ENCODE data around the gene LETM1. TPM values are rescaled to one million over a fixed set of nuclear protein-coding genes. Genes with fewer than 3 reads are reported as not detected.
A peak's percentile ranks its signal among the peaks of the same experiment; 100 is the strongest.

Gene LETM1
- total and polyA plus RNA-seq, 2 of the 13 experiments (the other 11 are each of a cell fraction or from before 2014, with no cell fraction given): 9.7 to 41.6 TPM

DNA sequence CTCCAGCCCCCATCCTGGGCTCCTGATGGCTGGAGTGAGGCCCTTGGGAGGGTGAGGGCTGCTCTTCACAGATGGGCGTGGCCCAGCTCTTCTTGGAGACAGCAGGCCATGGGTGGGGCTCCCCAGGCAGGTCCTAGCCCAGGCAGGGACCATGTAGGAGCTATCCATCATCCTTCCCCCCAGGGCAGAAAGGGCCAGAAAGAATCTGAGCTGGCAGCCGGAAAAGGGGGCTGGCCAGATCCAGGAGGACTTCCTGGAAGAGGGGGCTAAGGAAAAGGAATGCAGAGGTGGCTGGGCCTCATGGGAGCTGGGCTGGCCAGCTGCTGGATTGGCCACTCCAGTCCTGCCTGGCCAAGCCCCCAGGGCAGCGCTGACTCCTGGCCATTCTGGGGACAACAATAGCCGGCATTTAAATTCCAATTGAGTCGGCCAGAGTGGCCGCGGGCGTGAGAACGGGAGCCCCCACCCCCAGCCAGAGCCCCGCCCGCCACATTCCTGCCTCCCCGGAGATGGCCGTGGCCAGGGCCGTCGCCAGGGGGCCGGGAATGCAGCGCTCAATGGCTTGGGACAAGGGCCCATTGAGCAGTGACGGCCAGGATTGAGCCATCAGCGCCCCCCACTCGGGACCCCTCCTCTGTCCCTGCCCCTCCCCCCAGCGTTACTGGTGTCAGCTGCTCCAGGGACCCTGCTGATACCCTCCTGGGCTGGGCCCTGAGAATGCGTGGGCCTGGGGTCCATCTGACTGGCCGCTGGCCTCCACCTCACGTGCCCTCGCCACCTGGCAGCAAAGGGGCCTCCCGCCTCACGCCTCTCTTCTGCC lies 77.9 kb downstream of the LETM1 start (continued):
- TF ChIP-seq EEA1 (CRISPR knock-in tag; IDR thresholded peaks at IDR 0.05; ENCODE audit: borderline replicate concordance): no peak
- TF ChIP-seq ZNF878 (CRISPR knock-in tag; IDR thresholded peaks at IDR 0.05): no peak
- TF ChIP-seq ATF6 (CRISPR knock-in tag; conservative IDR thresholded peaks at IDR 0.05): no peak
- no peak for TF ChIP-seq MYNN (CRISPR knock-in tag; IDR thresholded peaks at IDR 0.05; ENCODE audit: low read depth)
- TF ChIP-seq PLRG1 (conservative IDR thresholded peaks at IDR 0.05): no peak
- no peak for TF ChIP-seq FOXM1 (CRISPR knock-in tag; IDR thresholded peaks at IDR 0.05)
- no peak for TF ChIP-seq GABPA (IDR thresholded peaks at IDR 0.05; ENCODE audit: low read depth, low read length)
- no peak for TF ChIP-seq GABPA (CRISPR knock-in tag; IDR thresholded peaks at IDR 0.05; ENCODE audit: low read depth)
- TF ChIP-seq, protein P1, sequence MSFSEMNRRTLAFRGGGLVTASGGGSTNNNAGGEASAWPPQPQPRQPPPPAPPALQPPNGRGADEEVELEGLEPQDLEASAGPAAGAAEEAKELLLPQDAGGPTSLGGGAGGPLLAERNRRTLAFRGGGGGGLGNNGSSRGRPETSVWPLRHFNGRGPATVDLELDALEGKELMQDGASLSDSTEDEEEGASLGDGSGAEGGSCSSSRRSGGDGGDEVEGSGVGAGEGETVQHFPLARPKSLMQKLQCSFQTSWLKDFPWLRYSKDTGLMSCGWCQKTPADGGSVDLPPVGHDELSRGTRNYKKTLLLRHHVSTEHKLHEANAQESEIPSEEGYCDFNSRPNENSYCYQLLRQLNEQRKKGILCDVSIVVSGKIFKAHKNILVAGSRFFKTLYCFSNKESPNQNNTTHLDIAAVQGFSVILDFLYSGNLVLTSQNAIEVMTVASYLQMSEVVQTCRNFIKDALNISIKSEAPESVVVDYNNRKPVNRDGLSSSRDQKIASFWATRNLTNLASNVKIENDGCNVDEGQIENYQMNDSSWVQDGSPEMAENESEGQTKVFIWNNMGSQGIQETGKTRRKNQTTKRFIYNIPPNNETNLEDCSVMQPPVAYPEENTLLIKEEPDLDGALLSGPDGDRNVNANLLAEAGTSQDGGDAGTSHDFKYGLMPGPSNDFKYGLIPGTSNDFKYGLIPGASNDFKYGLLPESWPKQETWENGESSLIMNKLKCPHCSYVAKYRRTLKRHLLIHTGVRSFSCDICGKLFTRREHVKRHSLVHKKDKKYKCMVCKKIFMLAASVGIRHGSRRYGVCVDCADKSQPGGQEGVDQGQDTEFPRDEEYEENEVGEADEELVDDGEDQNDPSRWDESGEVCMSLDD (CRISPR knock-in tag; IDR thresholded peaks at IDR 0.05; ENCODE audit: borderline replicate concordance): peak; percentile 54; the same call in 1 of the 2 replicates
- no peak for TF ChIP-seq ZNF746 (CRISPR knock-in tag; IDR thresholded peaks at IDR 0.05)
- TF ChIP-seq PHF21A (CRISPR knock-in tag; IDR thresholded peaks at IDR 0.05): peak; percentile 90
- no peak for TF ChIP-seq NCOR1 (IDR thresholded peaks at IDR 0.05; ENCODE audit: borderline replicate concordance, low read length)
- no peak for TF ChIP-seq ZNF251 (CRISPR knock-in tag; IDR thresholded peaks at IDR 0.05)
- TF ChIP-seq ZBTB42 (CRISPR knock-in tag; IDR thresholded peaks at IDR 0.05): no peak
- TF ChIP-seq CCAR2 (optimal IDR thresholded peaks at IDR 0.05; ENCODE audit: low read depth, low read length): peak; percentile 40
- no peak; the same call in 1 of the 2 replicates for TF ChIP-seq NCOA1 (CRISPR knock-in tag; IDR thresholded peaks at IDR 0.05)
- TF ChIP-seq ZBTB34 (CRISPR knock-in tag; IDR thresholded peaks at IDR 0.05): no peak
- no peak for TF ChIP-seq ZNF556 (CRISPR knock-in tag; IDR thresholded peaks at IDR 0.05; ENCODE audit: borderline replicate concordance)
- no peak for TF ChIP-seq NFIC (IDR thresholded peaks at IDR 0.05; ENCODE audit: low read length)
- TF ChIP-seq FLYWCH1 (CRISPR knock-in tag; IDR thresholded peaks at IDR 0.05): no peak
- no peak for TF ChIP-seq ZC3H13 (CRISPR knock-in tag; IDR thresholded peaks at IDR 0.05)
- TF ChIP-seq ZNF34 (CRISPR knock-in tag; IDR thresholded peaks at IDR 0.05; ENCODE audit: borderline replicate concordance): peak; percentile 70; the same call in 1 of the 2 replicates
- 0 out of 2 replicates have a peak, but pooled peaks have one; percentile 38 for TF ChIP-seq FOXO1 (CRISPR knock-in tag; IDR thresholded peaks at IDR 0.05)
- TF ChIP-seq KDM4B (CRISPR knock-in tag; IDR thresholded peaks at IDR 0.05): 0 out of 2 replicates have a peak, but pooled peaks have one; percentile 16
